DOHH2 (cell line): ENCODE measurements around the gene ATP10A.

Experiments used
- CTCF ChIP-seq: fragments of 200-600 bp; sonication (generic); IDR thresholded peaks from one replicate; pipeline ENCODE4 v1.5.1; 2014; ENCODE audit warnings: antibody characterized with exemption, mild to moderate bottlenecking, low read depth, low read length; ENCODE audit not compliant: poor library complexity, severe bottlenecking
- EZH2phosphoT487 ChIP-seq: fragments of 200-600 bp; sonication (generic); IDR thresholded peaks from 2 replicates; pipeline ENCODE4 v1.6.1; 2017; ENCODE audit warnings: borderline replicate concordance, mild to moderate bottlenecking, antibody characterized with exemption, low read length, moderate library complexity, mixed read lengths

GRCh38 chr15:25683911-25684310 is 179.2 kb downstream of the ATP10A start:
- TF ChIP-seq CTCF, result no peak
- no peak for TF ChIP-seq EZH2phosphoT487
